GM12878 (cell line): ENCODE data around the gene CASP5. TPM values are rescaled to one million over a fixed set of nuclear protein-coding genes. Genes with fewer than 3 reads are reported as not detected.

Source experiments
- ATAC-seq: fragments of 200-7000 bp; cut with Tn5 transposase; 3 replicates; pipeline ENCODE4 v1.9.1; 2020; ENCODE audit warnings: mild to moderate bottlenecking, moderate library complexity
- BruUV-seq: library from RNA; stranded (reverse); fragments of 400-500 nt; replicated peaks from 2 replicates; lab custom pipeline; 2021; lab: Mats Ljungman, UMichigan
- CTCF ChIA-PET: fragments of 300-600 bp; sonication (Branson Sonifier 250); formaldehyde crosslinking; extraction: SDS; loops from one replicate; lab custom pipeline; 2021; ENCODE audit warnings: inconsistent platforms; lab: Yijun Ruan, JAX
- POLR2A ChIA-PET: fragments of 350-600 bp; formaldehyde crosslinking; extraction: SDS; loops from one replicate; lab custom pipeline; 2021; ENCODE audit warnings: inconsistent platforms; lab: Charles Lee
- RAD21 ChIA-PET: fragments of 300-600 bp; sonication (Branson Sonifier 250); formaldehyde crosslinking; loops from one replicate; lab custom pipeline; 2023; ENCODE audit warnings: antibody characterized with exemption; ENCODE audit not compliant: unreplicated experiment; lab: Charles Lee
- SMC1A ChIA-PET: fragments of 300-600 bp; sonication (Branson Sonifier 250); formaldehyde crosslinking; loops from one replicate; lab custom pipeline; 2023; ENCODE audit not compliant: unreplicated experiment, uncharacterized antibody; lab: Charles Lee
- DNase-seq: peaks from one replicate; pipeline ENCODE4 v3.0.0-alpha.2; 2011; ENCODE audit warnings: low read depth, low spot score
- FAIRE-seq: peaks from 3 replicates; lab custom pipeline; 2011; peaks lifted over from hg19 to GRCh38; lab: Jason Lieb, UNC
- H2AFZ ChIP-seq: 2 replicates; pipeline ENCODE4 v1.6.0; 2011; ENCODE audit warnings: low read depth, low read length, control low read depth; ENCODE audit not compliant: control insufficient read depth
- H3K27ac ChIP-seq: 2 replicates; pipeline ENCODE4 v1.5.1; 2011; ENCODE audit warnings: control low read depth; ENCODE audit not compliant: control insufficient read depth, insufficient read depth
- H3K27me3 ChIP-seq, 2 experiments: replicated peaks in 1 of 2; 2 replicates each; pipeline versions ENCODE4 v1.6.0 to v1.6.1; 2011; ENCODE audit warnings: low read length in 1 of 2; ENCODE audit not compliant: control insufficient read depth in 2 of 2, insufficient read depth in 2 of 2
- H3K36me3 ChIP-seq, 2 experiments: 2 replicates each; pipeline ENCODE4 v1.5.1; 2011; ENCODE audit warnings: low read length in 1 of 2; ENCODE audit not compliant: control insufficient read depth in 2 of 2, insufficient read depth in 2 of 2
- H3K4me1 ChIP-seq: 2 replicates; pipeline ENCODE4 v1.6.1; 2011; ENCODE audit warnings: mild to moderate bottlenecking, low read length, moderate library complexity, mixed read lengths; ENCODE audit not compliant: control insufficient read depth, insufficient read depth
- H3K4me2 ChIP-seq: 2 replicates; pipeline ENCODE4 v1.6.0; 2011; ENCODE audit warnings: control low read depth; ENCODE audit not compliant: control insufficient read depth, insufficient read depth
- H3K4me3 ChIP-seq: fragments of 200-600 bp; sonication (generic); 2 replicates; pipeline ENCODE4 v1.5.1; 2016
- H3K79me2 ChIP-seq: 2 replicates; pipeline ENCODE4 v1.6.0; 2011; ENCODE audit warnings: low read length; ENCODE audit not compliant: control insufficient read depth, insufficient read depth
- H3K9ac ChIP-seq: 2 replicates; pipeline ENCODE4 v1.8.0; 2011; ENCODE audit warnings: low read length, control low read depth, mixed read lengths; ENCODE audit not compliant: control insufficient read depth, insufficient read depth
- H3K9me3 ChIP-seq: replicated peaks from 3 replicates; pipeline ENCODE4 v1.5.1; 2011; ENCODE audit warnings: mild to moderate bottlenecking, low read length; ENCODE audit not compliant: control insufficient read depth, insufficient read depth
- H4K20me1 ChIP-seq: 2 replicates; pipeline ENCODE4 v1.6.0; 2011; ENCODE audit not compliant: control insufficient read depth, insufficient read depth
- E4F1 ChIP-seq: fragments of 450-650 bp; IDR thresholded peaks from 2 replicates; pipeline ENCODE4 v1.6.1; 2018; ENCODE audit warnings: borderline replicate concordance, mild to moderate bottlenecking; ENCODE audit not compliant: partially characterized antibody
- STAT3 ChIP-seq: IDR thresholded peaks from 2 replicates; pipeline ENCODE4 v1.6.1; 2011; ENCODE audit warnings: low read depth, low read length, improper control_type of control experiment
- YY1 ChIP-seq: IDR thresholded peaks from 2 replicates; pipeline ENCODE4 v1.6.1; 2011; ENCODE audit warnings: low read depth, mild to moderate bottlenecking, low read length
- ZNF207 ChIP-seq: fragments of 450-650 bp; IDR thresholded peaks from 2 replicates; pipeline ENCODE4 v1.6.1; 2014; ENCODE audit warnings: antibody characterized with exemption, mild to moderate bottlenecking, borderline replicate concordance
- WGBS: methylation state at CpG from one replicate; pipeline ENCODE4 v1.1.6; 2016; ENCODE audit warnings: low lambda C conversion rate; ENCODE audit not compliant: insufficient replicate concordance, insufficient coverage; ENCODE audit errors: missing lambda C conversion rate; 5-methylcytosine and 5-hydroxymethylcytosine counted together
- in situ Hi-C: fragments of 300-500 bp; cut with MboI; formaldehyde crosslinking; loops from 9 replicates; pipeline ENCODE4 v1.14.3; 2018; ENCODE audit warnings: mixed read lengths
- intact Hi-C: fragments of 100-400 bp; cut with micrococcal nuclease; formaldehyde crosslinking; loops from one replicate; pipeline ENCODE4 v1.14.2; 2022; ENCODE audit not compliant: unreplicated experiment
- polyA plus RNA-seq, 11 experiments: library from polyadenylated mRNA; depleted of rRNA in 4 of 11; unstranded in 6 of 11; stranded (reverse) in 5 of 11; fragments of >200 nt; fragmentation: Nextera tagmentation in 4 of 11; fragmentation: Illumina TruSeq in 1 of 11; extraction: Ambion mirVana in 4 of 11; extraction: Trizol in 1 of 11; gene quantifications; 1 replicate in 1 of 11; 2 replicates in 10 of 11; pipeline versions ENCODE4 v1.2.1 to v1.2.3, GENCODE V29; 2011 to 2016; ENCODE audit warnings: inconsistent platforms in 2 of 11, missing spikeins in 2 of 11, low read depth in 1 of 11
- total RNA-seq, 4 experiments: library from RNA; depleted of rRNA in 3 of 4; stranded (reverse); fragments of >200 nt in 3 of 4; fragmentation: Illumina TruSeq in 1 of 4; extraction: Trizol in 1 of 4; gene quantifications; 2 replicates each; pipeline versions ENCODE4 v1.2.1 to v1.2.3, GENCODE V29; 2013 to 2021
- TF ChIP-seq, protein P1 (sequence below): fragments of 450-650 bp; IDR thresholded peaks from 2 replicates; pipeline ENCODE4 v1.6.1; 2017; ENCODE audit warnings: mild to moderate bottlenecking, moderate library complexity
- TF ChIP-seq, protein P2 (sequence below): IDR thresholded peaks from 2 replicates; pipeline ENCODE4 v1.6.1; 2011; ENCODE audit warnings: low read depth, low read length, improper control_type of control experiment, borderline replicate concordance

The CASP5 gene
- total and polyA plus RNA-seq, 10 of the 15 experiments (the other 5 are each of a cell fraction or from before 2014, with no cell fraction given), result not detected

- TF ChIP-seq, protein P1, sequence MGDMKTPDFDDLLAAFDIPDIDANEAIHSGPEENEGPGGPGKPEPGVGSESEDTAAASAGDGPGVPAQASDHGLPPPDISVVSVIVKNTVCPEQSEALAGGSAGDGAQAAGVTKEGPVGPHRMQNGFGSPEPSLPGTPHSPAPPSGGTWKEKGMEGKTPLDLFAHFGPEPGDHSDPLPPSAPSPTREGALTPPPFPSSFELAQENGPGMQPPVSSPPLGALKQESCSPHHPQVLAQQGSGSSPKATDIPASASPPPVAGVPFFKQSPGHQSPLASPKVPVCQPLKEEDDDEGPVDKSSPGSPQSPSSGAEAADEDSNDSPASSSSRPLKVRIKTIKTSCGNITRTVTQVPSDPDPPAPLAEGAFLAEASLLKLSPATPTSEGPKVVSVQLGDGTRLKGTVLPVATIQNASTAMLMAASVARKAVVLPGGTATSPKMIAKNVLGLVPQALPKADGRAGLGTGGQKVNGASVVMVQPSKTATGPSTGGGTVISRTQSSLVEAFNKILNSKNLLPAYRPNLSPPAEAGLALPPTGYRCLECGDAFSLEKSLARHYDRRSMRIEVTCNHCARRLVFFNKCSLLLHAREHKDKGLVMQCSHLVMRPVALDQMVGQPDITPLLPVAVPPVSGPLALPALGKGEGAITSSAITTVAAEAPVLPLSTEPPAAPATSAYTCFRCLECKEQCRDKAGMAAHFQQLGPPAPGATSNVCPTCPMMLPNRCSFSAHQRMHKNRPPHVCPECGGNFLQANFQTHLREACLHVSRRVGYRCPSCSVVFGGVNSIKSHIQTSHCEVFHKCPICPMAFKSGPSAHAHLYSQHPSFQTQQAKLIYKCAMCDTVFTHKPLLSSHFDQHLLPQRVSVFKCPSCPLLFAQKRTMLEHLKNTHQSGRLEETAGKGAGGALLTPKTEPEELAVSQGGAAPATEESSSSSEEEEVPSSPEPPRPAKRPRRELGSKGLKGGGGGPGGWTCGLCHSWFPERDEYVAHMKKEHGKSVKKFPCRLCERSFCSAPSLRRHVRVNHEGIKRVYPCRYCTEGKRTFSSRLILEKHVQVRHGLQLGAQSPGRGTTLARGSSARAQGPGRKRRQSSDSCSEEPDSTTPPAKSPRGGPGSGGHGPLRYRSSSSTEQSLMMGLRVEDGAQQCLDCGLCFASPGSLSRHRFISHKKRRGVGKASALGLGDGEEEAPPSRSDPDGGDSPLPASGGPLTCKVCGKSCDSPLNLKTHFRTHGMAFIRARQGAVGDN, result no peak
These were observed 28.6 kb upstream of the CASP5 start (continued) for GRCh38 chr11:105051559-105051958.

DNA sequence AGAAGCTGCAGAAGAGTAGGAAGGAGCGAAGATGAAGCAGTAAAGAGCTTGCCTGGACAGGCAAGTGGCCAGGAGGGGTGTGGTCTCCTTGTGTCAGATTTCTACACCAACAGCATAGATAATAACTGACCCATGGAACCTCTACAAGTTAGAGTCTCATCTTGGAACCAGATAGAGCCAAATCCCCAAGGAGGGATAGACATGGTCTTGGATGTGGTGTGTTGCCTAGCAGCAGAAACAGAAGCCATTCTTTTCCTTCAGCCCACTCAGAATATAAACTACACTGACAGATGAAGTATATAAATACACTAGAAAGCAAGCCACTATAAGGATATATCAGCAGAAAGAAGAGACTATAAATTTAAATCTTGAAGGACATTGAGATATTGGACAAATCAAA, 26.5 kb upstream of the CASP5 start:
- in situ Hi-C loops (no loop called here), intact Hi-C loops (no loop called here)
- Histone ChIP-seq H3K27ac (no peak overlapping the region), H3K36me3 (no peaks in the 10 kb centered on the region), H4K20me1 (no peaks in the 10 kb centered on the region), H3K4me1 (no peaks in the 10 kb centered on the region), H3K4me3 (no peak overlapping the region), H3K4me2 (no peak overlapping the region), H3K79me2 (no peaks in the 10 kb centered on the region), H2AFZ (no peak overlapping the region), H3K9ac (no peak overlapping the region), H3K9me3 (no peaks in the 10 kb centered on the region), H3K27me3 (no peaks in the 10 kb centered on the region)
- DNase-seq (no peak), FAIRE-seq (no peak), ATAC-seq (no peak)
- BruUV-seq, result no TSS peak
- ChIA-PET RAD21 (no interaction called here), SMC1A (no interaction called here), POLR2A (no interaction called here), CTCF (no interaction called here)
- 8% methylated on average over 1 of the region's 1 CpG for WGBS
- TF ChIP-seq STAT3 (no peak), E4F1 (no peak), ZNF207 (no peak), YY1 (no peak)
- TF ChIP-seq, protein P2, sequence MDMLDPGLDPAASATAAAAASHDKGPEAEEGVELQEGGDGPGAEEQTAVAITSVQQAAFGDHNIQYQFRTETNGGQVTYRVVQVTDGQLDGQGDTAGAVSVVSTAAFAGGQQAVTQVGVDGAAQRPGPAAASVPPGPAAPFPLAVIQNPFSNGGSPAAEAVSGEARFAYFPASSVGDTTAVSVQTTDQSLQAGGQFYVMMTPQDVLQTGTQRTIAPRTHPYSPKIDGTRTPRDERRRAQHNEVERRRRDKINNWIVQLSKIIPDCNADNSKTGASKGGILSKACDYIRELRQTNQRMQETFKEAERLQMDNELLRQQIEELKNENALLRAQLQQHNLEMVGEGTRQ, result no peak
